NCI-H1417 treated with DMSO at 0.1 percent for 48 hours (cell line): ENCODE data around the gene ASAP3.
"Not testable (repeated sequence)": the region's sequence is repeated elsewhere in the genome, so short reads cannot be mapped to it uniquely, and the experiment has no call there.

Experiments
- DNase-seq: peaks from one replicate; lab custom pipeline; 2025; lab: John Stamatoyannopoulos, UW

ASAP3 gene

GRCh38 chr1:23514111-23514679 lies 30.2 kb upstream of the ASAP3 start:
- DNase-seq: no peak

- no peak for DNase-seq
Observed at GRCh38 chr1:23509896-23510295, 25.9 kb upstream of the ASAP3 start.

GRCh38 chr1:23506376-23507107 lies 22.6 kb upstream of the ASAP3 start:
- DNase-seq: no peak

- DNase-seq: no peak
Observed at GRCh38 chr1:23505851-23506250, 21.9 kb upstream of the ASAP3 start.

GRCh38 chr1:23504156-23504555 lies 20.2 kb upstream of the ASAP3 start:
- not testable (repeated sequence) for DNase-seq

GRCh38 chr1:23502951-23503350 lies 19.0 kb upstream of the ASAP3 start:
- DNase-seq: no peak

- no peak for DNase-seq
Observed at GRCh38 chr1:23500466-23500865, 16.5 kb upstream of the ASAP3 start.

- DNase-seq: no peak
Observed at GRCh38 chr1:23497777-23498439, 13.9 kb upstream of the ASAP3 start.

GRCh38 chr1:23496490-23497181 lies 12.7 kb upstream of the ASAP3 start:
- no peak for DNase-seq

GRCh38 chr1:23494836-23495235 lies 10.9 kb upstream of the ASAP3 start:
- DNase-seq: not testable (repeated sequence)

- not testable (repeated sequence) for DNase-seq
Observed at GRCh38 chr1:23492776-23493175, 8.8 kb upstream of the ASAP3 start.

- no peak for DNase-seq
Observed at GRCh38 chr1:23492132-23492720, 8.2 kb upstream of the ASAP3 start.

GRCh38 chr1:23489842-23490241 lies 5.9 kb upstream of the ASAP3 start:
- no peak for DNase-seq

- DNase-seq: no peak
Observed at GRCh38 chr1:23485002-23485332, 988 bp upstream of the ASAP3 start.

GRCh38 chr1:23484253-23485001 lies 448 bp upstream of the ASAP3 start:
- peak; percentile 19 for DNase-seq

GRCh38 chr1:23481904-23482303 lies 2.1 kb downstream of the ASAP3 start:
- DNase-seq: no peak

GRCh38 chr1:23481026-23481597 lies 2.9 kb downstream of the ASAP3 start:
- DNase-seq: no peak

- DNase-seq: no peak
Observed at GRCh38 chr1:23480187-23481025, 3.6 kb downstream of the ASAP3 start.

GRCh38 chr1:23479666-23479941 lies 4.4 kb downstream of the ASAP3 start:
- DNase-seq: no peak

- DNase-seq: no peak
Observed at GRCh38 chr1:23478896-23479665, 4.9 kb downstream of the ASAP3 start.
